ENCODE data around the gene CASQ1. TPM values are rescaled to one million over a fixed set of nuclear protein-coding genes. Genes with fewer than 3 reads are reported as not detected.

Gene CASQ1
- polyA plus RNA-seq, 1 donor: 912 TPM

GRCh38 chr1:160227034-160227433, 36.7 kb downstream of the CASQ1 start:
- no peak for DNase-seq

- DNase-seq: no peak
These were observed 37.2 kb downstream of the CASQ1 start for GRCh38 chr1:160227561-160227960.

DNA sequence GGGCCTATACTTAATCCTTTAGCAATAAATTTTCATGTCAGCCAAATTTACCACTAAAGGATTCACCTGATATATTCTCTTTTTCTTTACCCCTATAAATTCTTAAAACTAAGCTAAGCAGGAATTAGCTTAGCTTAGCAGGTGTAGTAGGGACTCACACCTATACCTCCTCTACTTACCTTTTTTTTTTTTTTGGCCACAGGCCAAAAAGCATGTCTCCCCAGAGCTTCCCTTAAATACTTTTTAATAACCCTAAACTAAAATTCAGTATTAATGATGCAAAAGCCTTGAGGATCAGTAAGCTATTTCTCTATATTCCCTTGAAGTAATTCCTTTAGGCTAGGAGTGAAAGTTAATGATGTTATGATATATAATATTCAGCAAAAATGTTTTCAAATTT, 38.1 kb downstream of the CASQ1 start:
- no peak for DNase-seq

DNA sequence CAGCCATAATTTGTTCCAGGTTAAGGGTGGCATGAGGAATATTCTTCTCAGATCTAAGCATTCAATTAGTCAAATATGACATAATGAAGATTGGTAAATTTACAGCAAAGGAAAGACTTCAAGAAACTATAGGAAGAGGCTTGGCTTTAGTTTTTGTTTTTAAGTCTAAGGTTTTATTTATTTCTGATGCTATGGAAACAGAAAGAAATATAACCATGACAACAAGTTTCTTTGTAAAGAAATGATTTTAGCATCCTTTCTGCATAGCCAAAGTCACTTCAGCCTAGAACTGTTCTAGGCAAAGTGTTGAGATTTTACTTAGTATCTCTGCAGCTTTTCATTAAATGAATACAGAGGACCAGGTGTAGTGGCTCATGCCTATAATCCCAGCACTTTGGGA, 42.5 kb downstream of the CASQ1 start:
- no peak for DNase-seq

DNA sequence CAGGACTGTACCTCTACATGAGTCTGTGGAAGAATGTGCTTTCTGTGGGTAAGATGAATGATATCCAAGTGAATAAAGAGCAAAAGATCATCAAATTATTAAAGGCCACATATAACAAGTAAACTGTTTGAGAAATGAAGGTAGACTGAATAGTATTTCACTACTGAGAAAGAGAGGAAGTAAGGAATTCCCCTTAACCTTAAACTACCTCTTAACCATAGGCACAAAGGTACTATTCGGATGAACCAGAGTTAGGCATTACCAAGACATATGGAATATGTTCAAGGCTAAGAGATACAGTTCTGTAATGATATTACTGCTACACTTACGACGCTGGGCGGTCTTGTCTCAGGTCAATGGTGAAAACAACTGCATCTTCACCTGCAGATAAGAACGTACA, 46.4 kb downstream of the CASQ1 start:
- DNase-seq: no peak

- no peak for DNase-seq
These were observed 47.2 kb downstream of the CASQ1 start for GRCh38 chr1:160237558-160237957.

GRCh38 chr1:160238408-160238807, 48.0 kb downstream of the CASQ1 start:
- no peak for DNase-seq

DNA sequence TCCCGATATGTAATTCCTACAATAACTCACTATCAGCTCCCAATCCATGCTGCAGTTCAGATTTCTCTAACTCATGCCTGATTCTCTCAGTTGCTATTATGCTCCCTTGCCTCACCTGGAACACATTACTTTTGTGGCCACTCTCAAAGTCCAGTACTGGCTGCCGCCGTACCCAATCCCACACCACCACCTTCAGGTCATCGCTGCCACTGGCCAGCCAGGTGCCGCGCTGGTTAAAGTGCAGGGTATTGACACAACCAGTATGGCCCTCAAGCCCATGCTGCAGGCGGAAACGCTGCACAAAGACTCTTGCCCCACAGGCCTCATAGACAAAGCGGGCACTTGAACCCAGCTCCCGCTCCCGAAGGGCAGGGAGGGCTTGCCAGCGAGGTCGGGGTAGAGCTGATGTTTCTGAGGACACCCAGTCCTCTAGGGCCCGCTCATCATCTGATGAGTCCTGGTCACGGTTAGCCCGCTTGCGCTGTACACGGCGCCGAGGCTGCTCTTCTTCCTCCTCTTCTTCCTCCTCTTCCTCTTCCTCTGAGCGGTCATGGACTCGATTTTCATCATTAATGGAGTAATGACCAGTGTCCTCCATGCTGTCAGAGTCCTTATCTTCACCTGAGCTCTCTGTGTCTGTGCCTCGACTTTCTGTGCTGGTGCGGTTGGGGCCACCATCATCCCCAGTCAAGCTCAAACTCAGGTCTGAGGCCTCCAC, 49.4 kb downstream of the CASQ1 start:
- DNase-seq: no peak

GRCh38 chr1:160243767-160244166, 53.4 kb downstream of the CASQ1 start:
- no peak for DNase-seq

DNA sequence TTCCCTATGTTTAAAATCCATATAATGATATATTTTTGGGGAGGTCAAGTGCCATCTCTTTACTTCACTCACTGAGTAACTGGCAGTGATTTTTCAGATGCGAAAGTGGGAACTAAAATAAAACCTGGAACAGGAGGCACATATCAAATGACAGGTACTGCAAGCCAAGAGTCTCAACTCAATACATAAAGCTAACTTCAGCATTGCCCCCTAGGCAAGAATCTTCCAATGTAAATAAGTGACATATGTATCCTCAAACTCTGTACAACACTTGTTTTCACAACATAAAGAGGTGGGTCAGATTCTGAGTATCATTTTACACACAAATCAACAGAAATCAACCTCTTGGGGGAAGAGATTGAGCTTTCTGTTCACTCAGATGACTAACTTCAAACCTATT, 53.8 kb downstream of the CASQ1 start:
- DNase-seq: no peak

DNA sequence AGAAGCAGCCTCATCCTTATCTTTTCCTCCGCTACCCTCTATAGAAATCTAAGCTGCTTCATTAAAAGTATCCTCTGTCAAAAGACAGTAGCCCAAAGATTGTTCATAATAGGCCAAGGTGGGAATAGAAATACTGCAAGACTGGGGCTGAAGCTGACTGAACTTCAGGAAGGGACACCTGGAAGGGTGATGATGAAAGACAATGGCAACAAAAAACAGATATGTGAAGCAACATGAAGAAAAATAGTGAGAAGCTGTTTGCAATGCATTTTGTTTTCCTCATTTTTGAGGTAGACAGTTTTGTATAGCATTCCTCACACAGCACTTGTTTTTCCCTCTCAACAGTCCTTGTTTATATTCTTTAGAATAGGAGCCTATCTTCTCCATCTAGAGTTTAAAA, 55.1 kb downstream of the CASQ1 start:
- no peak for DNase-seq

DNA sequence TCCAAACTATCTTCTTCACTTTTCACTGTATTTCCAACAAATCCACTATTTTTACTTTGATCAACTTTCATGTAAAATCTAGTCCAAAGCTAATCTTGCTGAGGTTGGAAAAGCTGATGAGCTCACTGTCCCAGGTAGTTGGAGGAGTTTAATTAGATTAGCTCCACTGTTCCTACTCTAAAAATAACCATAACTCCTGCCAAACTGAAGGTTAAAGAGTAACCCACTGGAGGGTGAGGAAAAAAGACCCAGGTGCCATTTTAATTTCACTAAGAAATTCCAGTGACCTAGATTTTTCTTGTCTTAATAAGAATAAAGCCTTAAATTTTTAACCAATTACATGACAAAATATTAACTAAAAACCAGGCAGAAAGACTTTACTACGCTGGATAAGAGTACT, 56.7 kb downstream of the CASQ1 start:
- no peak for DNase-seq

DNA sequence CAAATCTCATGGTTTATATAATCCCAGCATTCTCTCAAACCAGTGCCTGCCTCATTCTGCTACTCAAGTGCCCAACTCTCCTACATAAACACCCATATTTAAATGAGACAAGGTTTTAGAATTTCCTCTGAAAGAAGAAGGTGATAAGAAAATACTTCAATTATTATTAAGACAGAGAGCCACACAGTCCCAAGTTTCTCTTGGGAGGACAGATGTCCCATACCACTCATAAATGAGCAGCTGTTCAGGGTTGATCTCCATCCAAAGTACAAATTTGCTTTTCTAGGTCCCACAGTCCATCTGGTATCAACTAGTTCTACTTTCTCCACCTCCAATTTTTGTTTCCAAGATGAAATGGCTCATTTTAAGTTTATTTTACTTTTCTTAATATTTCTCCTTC, 60.6 kb downstream of the CASQ1 start:
- DNase-seq: peak; percentile 64

Other genes with a start within 250 kb of the CASQ1 start
- 0.65 TPM for gene IGSF9, start 245.0 kb upstream of the CASQ1 start, polyA plus RNA-seq (ENCODE audit: insufficient read length)
- gene SLAMF9, start 236.3 kb upstream of the CASQ1 start, polyA plus RNA-seq (ENCODE audit: insufficient read length): not detected
- 5.0 TPM for gene PIGM, start 158.6 kb upstream of the CASQ1 start, polyA plus RNA-seq (ENCODE audit: insufficient read length)
- gene KCNJ10, start 120.4 kb upstream of the CASQ1 start, polyA plus RNA-seq (ENCODE audit: insufficient read length): 0.46 TPM
- 0.09 TPM for gene KCNJ9, start 109.0 kb upstream of the CASQ1 start, polyA plus RNA-seq (ENCODE audit: insufficient read length)
- 21.6 TPM for gene IGSF8, start 92.0 kb upstream of the CASQ1 start, polyA plus RNA-seq (ENCODE audit: insufficient read length)
- gene ATP1A2, start 74.8 kb upstream of the CASQ1 start, polyA plus RNA-seq (ENCODE audit: insufficient read length): 87.0 TPM
- 4.0 TPM for gene ATP1A4, start 39.0 kb upstream of the CASQ1 start, polyA plus RNA-seq (ENCODE audit: insufficient read length)
- gene PEA15, start 14.8 kb downstream of the CASQ1 start, polyA plus RNA-seq (ENCODE audit: insufficient read length): 117 TPM
- gene DCAF8, start 72.0 kb downstream of the CASQ1 start, polyA plus RNA-seq (ENCODE audit: insufficient read length): 115 TPM
- 45.3 TPM for gene PEX19, start 94.6 kb downstream of the CASQ1 start, polyA plus RNA-seq (ENCODE audit: insufficient read length)
- 122 TPM for gene COPA, start 152.7 kb downstream of the CASQ1 start, polyA plus RNA-seq (ENCODE audit: insufficient read length)
- 108 TPM for gene NCSTN, start 152.8 kb downstream of the CASQ1 start, polyA plus RNA-seq (ENCODE audit: insufficient read length)
- 1.5 TPM for gene NHLH1, start 176.5 kb downstream of the CASQ1 start, polyA plus RNA-seq (ENCODE audit: insufficient read length)
- 11.0 TPM for gene VANGL2, start 210.0 kb downstream of the CASQ1 start, polyA plus RNA-seq (ENCODE audit: insufficient read length)